SHP77 (cell line): ENCODE data around the gene SLC16A12.

ENCODE experiments used
- DNase-seq, 2 experiments: peaks; one replicate each; lab custom pipeline; 2025; lab: John Stamatoyannopoulos, UW

SLC16A12 gene

DNA sequence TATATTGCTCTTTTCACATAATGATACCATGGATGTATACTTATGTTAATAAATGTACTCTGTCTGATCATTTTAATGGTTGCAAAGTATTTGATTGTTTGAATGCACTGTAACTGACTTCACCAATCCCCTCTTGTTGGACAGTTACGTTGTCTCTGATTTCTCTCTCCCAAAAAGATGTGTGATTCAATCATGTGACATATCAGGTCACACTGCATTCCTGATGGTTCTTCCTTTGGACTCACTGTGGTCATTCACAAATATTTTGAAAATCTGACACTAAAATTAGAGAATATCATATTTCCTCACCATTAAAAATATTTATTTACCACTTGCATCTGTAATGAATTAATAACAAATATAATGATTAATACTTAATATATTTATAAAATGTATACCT is 22.2 kb downstream of the SLC16A12 start:
- DNase-seq: no peak

DNA sequence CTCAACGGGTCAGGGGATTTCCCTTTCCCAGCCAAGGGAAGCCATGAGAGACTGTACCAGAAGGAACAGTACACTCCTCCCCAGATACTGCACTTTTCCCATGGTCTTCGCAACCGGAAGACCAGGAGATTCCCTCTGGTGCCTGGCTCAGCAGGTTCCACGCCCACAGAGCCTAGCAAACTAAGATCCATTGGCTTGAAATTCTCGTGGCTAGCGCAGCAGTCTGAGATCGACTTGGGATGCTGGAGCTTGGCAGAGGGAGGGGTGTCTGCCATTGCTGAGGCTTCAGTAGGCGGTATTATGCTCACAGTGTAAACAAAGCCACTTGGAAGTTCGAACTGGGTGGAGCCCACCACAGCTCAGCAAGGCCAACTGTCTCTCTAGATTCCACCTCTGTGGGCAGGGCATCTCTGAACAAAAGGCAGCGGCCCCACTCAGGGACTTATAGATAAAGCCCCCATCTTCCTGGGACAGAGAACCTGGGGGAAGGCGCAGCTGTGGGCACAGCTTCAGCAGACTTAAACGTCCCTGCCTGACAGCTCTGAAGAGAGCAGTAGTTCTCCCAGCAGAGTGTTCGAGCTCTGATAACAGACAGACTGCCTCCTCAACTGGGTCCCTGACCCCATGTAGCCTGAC is 29.6 kb downstream of the SLC16A12 start:
- no peak for DNase-seq

DNA sequence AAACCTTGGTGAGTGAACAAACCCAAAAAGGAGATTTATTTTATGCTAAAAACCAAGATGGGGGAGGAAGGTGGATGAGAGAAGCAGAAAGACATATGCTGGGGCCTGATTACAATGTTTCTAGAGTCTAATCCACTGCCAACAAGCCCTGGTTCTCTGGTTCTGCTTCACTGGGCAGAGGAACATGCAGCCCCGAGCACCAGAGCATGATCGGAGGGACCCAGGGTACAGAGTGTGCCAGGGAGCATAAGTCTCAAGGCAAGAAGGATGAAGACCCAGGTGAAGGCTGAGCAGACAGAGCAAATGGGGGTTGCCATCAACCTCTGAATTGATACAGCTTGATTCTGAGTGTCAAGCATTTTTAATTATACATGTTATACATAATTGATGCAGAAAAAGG is 30.7 kb downstream of the SLC16A12 start:
- no peak for DNase-seq

DNA sequence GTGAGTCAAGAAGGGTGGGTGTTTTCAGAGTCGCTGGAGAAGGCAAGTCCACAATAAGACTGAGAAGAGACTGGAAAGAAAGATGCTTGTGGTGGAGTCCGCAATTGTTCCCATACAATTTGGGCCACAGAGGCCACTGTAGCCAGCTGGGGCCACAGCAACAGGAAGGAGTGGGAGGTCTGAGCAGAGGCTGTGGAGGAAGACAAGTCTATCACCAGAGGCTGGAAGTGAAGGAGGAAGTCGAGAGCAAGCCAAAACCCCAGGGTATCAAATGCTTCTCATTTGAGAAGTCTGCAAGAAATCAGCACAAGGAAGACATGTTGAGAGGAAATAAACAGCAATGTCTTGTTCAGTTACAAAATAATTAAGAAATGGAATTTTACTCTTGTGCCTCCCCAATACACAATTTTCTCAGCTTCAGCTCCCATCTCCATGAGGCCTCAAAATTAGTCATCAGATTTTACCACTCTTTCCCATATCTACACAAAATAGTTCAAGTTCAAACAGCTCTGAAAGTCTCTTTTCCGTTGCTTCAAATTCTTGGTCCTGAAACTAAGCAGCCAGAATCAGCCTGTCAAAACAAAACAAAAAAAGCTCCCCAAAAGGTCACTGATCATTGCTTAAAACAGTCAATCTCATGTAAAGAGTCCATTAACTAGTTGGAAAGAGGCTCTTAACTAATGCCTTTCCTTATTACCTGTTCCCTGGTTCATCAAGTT is 31.6 kb downstream of the SLC16A12 start:
- no peak for DNase-seq

DNA sequence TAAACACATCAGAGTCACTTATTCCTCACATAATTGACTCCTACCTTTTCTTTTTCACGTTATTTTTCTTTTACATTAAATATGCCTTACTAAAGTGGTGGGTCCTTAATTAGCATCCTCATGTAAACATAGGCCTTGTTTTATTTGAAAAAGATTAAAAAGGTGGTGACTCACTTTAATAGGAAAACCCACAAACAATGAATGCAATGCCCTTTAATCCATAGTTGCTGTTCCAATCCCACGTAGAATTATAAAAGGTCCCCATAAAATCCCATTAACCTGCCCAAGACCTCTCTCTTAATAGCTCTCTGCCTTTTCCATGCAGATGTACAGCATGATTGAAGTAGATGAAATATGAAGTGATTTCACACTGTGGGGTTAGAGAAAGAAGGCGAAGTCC is 32.2 kb downstream of the SLC16A12 start:
- DNase-seq: no peak

DNA sequence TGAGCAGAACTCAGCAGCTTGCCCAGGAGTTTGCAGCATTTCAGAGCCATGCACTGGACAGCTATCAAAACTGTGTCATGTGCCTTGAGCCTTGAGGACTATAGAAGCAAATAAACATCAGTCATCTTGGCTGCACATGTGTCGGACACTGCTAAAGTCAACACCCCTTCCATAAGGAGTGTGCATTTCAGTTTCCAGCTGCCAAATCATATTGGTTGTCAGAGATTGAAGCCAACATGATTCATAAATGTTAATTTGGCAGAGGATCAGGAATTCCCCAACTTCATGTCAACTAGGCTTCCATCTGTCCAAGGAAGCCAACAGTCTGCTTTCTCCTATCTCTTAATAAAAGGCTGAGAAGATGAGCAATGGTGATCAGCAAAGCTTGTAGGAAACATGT is 32.8 kb downstream of the SLC16A12 start:
- peak in 1 of 2 experiments; percentile 1 for DNase-seq

DNA sequence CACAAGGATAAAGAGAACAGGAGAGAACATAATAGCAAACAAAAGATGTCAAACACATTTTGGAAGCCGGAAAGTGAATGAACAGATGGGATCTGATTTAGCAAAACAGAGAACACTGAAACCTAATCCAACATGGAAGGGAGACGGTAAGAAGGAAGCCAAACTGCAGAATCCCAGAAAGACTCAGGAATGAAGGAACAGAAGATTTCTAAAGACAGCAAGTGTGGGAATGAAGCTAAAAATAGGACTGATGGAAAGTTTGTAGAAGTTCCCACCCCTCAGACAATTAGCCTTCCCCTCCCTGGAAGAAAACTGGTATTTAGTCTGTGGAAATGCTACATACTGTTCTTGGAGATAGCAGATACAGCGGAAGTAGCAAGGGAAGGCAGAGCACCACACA is 40.8 kb downstream of the SLC16A12 start:
- DNase-seq: no peak

DNA sequence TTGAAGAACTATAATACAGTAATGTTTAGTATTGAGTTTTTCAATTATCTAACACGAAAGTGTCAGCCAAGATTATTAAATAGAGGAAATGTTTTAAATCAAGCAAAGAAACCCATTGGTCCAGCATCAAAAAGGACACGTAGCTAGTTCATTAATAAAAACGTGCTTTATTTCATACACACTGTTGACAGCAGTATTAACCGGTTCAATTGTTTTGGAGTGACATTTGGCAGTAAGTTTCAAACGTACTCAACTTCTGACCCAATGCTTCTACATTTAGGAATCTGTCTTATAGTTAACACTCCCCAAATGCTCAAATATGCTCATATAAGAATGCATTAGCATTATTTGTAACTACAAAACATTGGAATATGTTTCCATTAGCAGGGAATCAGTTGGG is 41.3 kb downstream of the SLC16A12 start:
- DNase-seq: no peak

DNA sequence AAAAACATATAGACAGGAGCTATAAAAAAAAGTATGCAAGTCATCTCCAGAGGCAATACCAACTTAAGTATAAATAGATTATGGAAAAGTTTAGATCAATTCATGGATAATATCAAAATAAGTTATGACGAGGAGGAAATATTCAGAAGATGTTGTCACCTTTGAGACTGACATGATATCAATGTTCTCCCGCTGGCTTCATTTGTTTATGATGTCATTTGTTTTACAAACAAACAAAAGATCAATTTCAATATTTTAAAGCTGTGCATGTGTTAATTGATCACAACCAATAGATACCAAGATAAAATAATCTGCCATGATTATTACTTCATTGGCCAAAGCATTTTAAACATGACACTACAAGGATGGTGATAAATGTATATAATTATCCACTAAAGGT is 43.5 kb downstream of the SLC16A12 start:
- DNase-seq: no peak

DNA sequence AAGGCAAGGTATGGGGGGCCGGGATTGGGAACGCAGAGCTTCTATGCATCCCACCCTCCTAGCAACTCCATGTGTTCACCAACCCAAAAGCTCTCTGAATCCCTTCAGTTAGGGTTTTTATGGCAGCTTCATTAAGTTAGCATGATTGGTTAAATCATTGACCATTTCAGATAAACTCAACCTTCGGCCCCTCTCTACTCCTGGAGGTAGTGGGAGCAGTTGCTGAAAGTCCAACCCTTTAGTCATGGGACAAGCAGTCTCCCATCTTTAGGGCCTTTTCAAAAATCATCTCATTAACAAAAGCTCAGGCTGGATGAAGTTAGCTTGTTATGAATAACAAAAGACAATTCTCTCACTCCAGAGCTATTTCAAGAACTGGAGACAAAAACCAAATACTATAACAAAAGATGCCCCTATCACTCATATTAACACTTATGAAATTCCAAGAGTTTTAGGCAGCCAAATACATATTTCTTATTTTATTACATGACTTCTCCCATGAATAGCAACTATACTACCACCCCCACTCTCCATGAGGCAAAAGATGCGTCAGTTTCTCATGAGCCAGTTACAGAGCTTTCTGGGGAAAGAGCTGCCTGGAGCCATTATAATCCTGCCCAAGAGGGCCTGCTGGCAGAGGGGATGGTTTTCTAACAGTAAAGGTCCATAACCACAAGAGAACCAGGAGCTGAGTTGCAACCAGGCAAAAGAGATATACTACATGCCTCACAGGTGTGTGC is 44.6 kb downstream of the SLC16A12 start:
- DNase-seq: no peak

DNA sequence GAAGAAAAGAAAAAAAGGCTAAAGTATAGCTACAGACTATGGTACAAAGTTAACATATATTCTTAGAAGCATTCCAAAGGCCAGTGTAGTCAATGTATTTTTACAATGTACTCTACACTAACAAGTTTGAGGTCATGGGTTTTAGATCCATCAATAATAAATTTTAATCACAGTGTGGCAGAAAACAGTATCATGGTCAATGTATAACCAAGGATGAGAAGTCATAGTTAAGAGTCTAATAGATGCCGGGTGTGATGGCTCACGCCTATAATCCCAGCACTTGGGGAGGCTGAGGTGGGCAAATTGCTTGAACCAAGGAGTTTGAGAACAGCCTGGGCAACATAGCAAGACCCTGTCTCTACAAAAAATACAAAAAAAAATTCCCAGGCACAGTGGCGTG is 53.1 kb downstream of the SLC16A12 start:
- no peak for DNase-seq

DNA sequence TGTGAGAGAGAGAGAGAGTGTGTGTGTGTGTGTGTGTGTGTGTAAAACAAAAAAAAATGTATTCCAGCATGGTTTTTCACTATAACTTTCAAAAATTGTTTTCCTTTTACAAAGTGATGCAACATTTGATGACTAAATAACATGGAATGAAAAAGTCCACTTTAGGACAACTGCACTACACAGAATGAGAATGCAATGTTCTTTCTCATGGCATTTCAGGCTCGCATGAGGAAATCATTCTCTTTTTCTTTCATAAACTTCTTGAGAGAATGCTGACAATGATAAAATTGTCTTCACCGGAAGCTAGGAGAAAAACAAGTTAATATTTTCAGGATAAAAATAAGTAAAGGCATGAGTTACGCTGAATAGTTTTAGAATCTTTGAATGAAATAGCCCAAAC is 53.7 kb downstream of the SLC16A12 start:
- no peak for DNase-seq

DNA sequence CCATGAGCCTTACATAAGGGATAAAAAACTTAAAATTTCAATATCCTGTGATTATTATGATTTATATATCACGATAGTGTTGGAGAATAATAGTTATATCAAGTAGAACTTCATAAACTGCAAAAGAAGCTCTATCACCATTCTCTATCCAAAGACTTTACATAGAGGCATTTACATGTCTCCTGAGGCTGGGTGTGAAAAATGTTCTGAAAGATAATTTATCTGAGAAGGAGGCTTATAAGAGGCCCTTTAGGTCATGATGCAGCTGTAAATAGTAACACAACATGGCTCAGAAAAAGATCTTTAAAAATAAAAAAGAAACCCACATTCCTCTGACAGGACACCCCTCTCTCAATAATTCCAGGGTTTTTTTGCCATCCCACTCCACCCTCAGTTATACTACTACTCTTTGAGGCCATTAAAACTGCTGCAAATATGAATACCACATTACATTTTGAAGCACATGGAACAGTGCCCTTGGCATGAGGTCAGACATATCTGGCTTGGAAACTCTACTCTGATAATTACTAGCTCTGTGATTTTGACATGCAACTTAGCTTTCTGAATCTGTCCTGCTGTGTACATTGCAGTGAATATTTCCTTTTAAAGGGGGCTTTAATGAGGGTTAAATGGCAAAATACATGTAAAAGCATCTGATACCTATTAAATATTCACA is 55.5 kb downstream of the SLC16A12 start:
- DNase-seq: no peak

DNA sequence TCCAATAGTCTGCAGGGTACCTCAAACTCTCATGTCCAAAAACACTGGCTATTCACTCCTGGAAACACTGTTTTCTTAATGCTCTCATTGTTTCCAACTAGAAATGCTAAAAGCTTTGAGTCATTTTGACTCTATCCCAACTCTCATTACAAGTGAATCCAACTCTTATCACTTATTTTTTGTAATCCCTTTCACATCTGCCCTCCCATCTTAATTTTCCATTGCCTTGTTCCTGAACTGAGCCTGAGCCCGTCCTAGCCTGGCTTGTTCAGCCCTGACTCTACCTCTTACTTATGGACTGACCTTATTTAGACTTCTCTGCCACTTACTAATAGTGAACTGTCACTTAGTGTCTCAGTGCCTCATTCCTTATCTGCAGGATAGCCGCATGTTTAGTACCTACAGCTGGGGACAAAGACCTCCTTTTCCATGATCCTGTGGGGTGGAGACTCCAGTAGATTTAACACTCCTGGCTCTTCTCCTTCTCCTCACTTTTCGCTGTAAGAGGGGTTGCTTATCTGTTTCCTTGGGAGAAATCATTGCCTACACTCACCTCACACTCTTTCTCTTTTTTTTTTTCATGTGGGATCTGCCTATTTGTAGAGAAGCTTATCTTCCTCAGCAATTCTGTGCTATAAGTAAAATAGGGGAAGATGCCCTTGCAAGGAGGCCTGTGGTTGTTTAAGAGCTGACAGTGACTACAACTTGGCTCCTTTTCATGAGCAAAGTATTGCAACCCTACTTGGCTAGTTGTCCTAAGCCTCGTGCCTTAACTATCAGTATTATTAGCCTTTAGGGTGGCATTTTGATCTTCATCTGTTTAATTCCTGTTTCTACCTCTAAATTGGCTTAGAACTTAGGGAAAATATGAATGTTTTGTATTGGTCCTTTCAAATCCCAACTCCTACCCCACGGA is 56.4 kb downstream of the SLC16A12 start:
- DNase-seq: no peak

DNA sequence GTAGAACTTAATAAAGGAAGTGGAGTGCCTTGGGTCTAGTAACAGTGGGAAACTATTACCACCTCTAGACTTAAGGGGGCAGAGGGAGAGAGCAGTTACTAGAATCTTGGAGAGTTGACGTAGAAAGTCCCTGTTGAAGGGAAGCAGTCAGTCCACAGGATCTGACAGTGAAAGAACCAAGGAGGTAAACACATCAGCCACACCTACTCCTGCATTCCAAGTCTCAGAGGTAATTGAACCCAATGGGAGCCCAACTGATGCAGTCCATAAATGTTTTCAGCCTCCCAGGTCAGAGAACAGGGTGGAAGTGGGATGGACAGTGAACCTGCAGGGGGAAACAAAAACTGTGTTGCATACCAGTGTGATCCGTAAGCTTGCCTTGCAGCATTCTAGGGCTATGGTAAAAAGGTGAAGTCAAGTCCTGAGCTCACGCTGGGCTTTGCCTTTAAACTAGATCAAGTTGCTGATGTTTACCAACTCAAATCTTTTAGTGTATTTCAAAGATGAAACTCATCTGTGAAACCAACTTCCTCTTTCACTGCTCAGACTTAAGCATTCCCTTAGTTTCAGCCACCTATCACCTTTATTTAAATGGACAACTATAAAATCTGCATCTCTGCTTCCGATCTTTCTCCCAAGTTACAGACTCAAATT is 57.2 kb downstream of the SLC16A12 start:
- no peak for DNase-seq

DNA sequence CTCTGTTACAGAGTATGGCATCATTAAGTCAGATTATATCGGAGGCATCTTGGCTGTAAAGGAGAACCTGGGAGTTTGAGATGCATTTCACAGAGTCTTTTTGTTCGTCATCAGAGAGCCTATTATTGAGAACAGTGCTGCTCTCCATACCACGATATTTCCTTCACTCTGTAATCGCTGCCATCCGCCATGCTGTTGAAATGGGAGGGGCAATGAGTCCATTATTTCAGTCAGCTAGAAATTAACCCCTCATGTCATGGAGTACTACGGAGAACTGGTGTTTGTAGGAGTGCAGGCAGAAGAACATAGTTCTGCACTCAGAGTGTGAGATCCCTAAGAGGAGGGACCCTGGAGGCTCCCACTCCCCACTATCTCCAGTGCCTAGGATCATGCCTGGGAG is 59.2 kb downstream of the SLC16A12 start:
- DNase-seq: no peak

DNA sequence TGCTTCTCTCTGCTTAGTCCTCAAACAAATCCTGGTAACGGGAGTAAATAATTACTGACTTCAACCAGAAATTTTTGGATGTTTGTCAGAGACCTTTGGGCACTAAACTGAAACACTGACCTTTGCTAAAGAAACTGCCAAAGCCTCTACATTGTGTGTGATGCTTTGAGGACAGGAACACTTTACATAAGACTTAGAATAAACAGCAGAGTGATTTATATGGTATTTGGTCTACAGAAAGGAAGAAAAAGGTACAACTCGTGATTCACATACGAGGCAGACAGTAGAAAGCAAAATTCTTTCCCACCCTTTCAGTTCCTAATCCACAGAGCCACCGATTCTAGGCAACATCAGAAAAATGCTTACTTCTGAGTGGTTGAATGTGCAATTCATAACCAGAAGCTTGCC is 59.8 kb downstream of the SLC16A12 start:
- no peak for DNase-seq

DNA sequence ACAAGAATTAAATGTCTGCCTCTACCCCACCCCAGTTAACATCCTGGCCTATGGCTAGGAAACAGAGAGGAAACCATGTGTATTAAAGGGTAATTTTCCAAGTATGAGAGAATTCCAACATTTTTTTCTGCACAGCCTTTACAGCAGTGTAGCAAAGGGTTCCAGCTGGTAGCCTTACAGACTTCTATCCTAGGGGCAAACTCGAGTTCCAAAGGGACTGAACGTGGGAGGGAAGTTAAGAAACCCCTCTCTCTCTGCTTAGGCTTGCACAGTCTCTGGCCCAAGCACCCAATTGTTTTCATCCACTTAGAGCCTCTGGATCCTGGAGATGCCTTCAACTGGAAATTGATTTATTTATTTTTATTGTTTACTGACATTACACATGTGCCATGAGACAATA is 60.3 kb downstream of the SLC16A12 start:
- DNase-seq: no peak

DNA sequence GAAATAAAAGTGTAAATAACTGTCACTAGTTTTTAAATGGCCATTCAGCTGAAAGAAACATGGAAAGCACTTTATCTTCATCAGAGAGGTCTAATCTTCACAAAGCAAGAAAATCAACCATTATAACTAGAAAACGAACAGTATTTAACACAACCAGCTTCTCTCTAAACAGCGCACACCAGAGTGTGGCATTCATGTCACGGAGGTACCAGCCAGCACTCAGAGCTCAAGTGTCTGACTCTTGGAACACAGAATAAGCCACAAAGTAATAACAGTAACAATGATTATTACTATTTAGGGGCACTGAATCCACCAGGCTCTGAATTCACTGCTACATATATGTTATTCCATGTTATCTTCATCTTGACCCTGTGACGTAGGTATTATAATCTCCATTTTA is 60.9 kb downstream of the SLC16A12 start:
- no peak for DNase-seq

DNA sequence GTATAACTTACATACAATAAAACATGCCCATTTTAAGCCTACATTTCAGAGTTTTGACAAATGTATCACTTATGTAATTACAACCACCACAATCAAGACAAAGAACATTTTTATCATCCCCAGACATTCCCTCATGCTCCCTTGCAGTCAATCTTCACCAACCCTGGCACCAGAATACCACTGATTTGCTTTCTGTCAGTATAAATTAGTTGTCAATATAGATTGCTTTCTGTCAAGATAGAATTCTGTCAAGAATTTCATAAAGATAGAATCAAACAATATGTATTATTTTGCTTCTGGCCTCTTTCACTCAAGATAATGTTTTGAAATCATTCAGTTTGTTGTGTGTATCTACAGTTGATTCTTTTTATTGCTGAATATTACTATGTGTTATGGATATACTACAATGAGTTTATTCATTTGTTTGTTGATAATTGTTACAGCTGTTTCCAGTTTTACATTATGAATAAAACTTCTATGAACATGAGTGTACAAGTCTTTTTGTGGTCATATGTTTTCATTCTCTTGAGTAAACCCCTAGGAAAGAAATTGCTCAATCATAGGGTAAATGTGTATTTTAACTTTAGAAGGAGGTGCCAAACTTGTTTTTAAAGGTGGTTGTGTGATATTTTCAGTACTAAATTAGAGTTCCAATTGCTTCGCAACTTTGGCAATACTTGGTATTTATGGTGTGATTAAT is 64.1 kb downstream of the SLC16A12 start:
- DNase-seq: no peak

DNA sequence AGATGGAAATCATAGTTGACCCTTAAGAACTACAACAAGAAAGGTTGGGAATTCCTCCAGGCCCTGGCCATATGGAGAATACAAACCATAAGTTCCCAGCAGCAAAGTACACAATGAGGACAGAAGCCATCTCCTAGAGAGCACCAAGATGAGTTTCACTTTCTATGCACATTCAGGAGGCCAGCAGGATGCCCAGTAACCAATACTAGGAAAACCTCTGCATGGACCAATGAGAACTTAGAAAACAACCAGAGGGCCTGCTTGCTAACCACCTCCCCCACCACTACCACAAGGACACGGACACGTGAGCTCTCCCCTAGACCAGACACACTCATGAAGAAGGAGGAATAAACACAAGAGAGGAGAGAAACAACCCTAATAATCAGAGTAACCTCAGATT is 64.8 kb downstream of the SLC16A12 start:
- DNase-seq: no peak
